Gastroesophageal sphincter (tissue), 4 donors: Measurements from ENCODE around the gene NRXN2. TPM values are rescaled to one million over a fixed set of nuclear protein-coding genes. Genes with fewer than 3 reads are reported as not detected.

ENCODE experiments used
- ATAC-seq: fragments of 150-250 bp; one replicate; pipeline ENCODE4 v1.9.1; 2016; ENCODE audit warnings: mild to moderate bottlenecking, moderate library complexity
- H3K27ac ChIP-seq, 4 donors: fragments of 200-600 bp; sonication (generic) in 3 of 4; 1 replicate in 3 of 4; 2 replicates in 1 of 4; pipeline ENCODE4 v1.5.1; 2016 to 2019
- H3K27me3 ChIP-seq: fragments of 200-600 bp; sonication (generic); one replicate; pipeline ENCODE4 v1.5.1; 2019
- H3K36me3 ChIP-seq, 2 donors: fragments of 200-600 bp; sonication (generic); one replicate each; pipeline ENCODE4 v1.5.1; 2019; ENCODE audit warnings: control low read depth in 1 of 2
- H3K4me1 ChIP-seq, 3 donors: fragments of 200-600 bp; sonication (generic); 1 replicate in 2 of 3; 2 replicates in 1 of 3; pipeline ENCODE4 v1.5.1; 2016 to 2019; ENCODE audit warnings: control low read depth in 2 of 3
- H3K4me3 ChIP-seq, 2 donors: fragments of 200-600 bp; sonication (generic); one replicate each; pipeline ENCODE4 v1.5.1; 2019; ENCODE audit warnings: mild to moderate bottlenecking in 1 of 2, moderate library complexity in 1 of 2
- H3K9me3 ChIP-seq, 3 donors: fragments of 200-600 bp; sonication (generic); one replicate each; pipeline ENCODE4 v1.5.1; 2017 to 2019; ENCODE audit warnings: control low read depth in 2 of 3
- EP300 ChIP-seq: sonication (generic); formaldehyde crosslinking; IDR thresholded peaks from one replicate; pipeline ENCODE4 v1.6.1; 2017; ENCODE audit warnings: antibody characterized with exemption, mild to moderate bottlenecking
- POLR2A ChIP-seq, 2 donors: fragments of 450-650 bp; IDR thresholded peaks; one replicate each; pipeline ENCODE4 v1.6.1; 2017; ENCODE audit warnings: antibody characterized with exemption in 2 of 2, mild to moderate bottlenecking in 2 of 2, moderate library complexity in 1 of 2
- POLR2AphosphoS5 ChIP-seq: sonication (generic); formaldehyde crosslinking; IDR thresholded peaks from one replicate; pipeline ENCODE4 v1.6.1; 2017; ENCODE audit warnings: antibody characterized with exemption
- WGBS, 2 donors: methylation state at CpG; one replicate each; pipeline ENCODE4 v1.1.5; 2018; ENCODE audit warnings: low coverage in 1 of 2; 5-methylcytosine and 5-hydroxymethylcytosine counted together
- total RNA-seq, 4 donors: library from RNA; depleted of rRNA; stranded (reverse); fragments of >200 nt; gene quantifications; one replicate each; pipeline ENCODE4 v1.1.0, GENCODE V29; 2016
- TF ChIP-seq, protein P1 (sequence below), 4 experiments: fragments of 200-600 bp in 2 of 4; fragments of 450-650 bp in 2 of 4; sonication (generic) in 1 of 4; IDR thresholded peaks; one replicate each; pipeline ENCODE4 v1.5.1; 2017 to 2019; ENCODE audit warnings: antibody characterized with exemption in 4 of 4, mild to moderate bottlenecking in 2 of 4, moderate library complexity in 2 of 4

NRXN2 gene
- total RNA-seq, 4 donors from 2014 or later: 3.4 to 25.4 (median 5.0) TPM

DNA sequence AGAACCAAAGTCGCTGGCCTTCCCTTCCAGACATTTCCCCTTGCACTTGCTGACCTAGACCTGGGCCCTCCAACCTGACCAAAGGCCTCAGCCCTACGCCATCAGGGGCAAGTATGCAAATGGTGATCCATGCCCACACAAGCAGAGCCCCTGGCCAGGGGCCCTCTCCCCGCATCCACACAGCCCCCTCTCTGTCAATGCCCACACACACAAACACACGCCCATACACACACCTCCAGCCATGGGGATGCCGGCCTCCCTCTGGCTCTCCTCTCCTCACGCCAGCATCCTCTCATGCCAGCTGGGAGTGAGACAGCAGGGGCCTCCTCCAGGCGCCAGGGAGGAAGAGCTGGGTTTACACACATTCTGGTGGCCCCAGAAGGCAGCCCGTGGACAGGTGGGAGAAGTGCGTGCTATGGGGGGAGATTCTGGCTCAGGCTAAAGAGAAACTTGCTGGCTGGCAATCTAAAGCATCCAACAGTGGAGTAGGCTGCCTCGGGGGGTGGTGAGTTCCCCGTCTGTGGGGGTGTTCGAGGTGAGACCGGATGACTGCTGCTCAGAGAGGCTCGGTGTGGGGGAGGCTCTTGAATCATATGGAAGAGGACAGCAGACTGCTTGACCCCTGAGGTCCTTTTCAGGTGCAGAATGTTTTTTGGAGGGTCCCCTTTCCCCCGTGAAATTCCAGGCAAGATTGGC is 4.8 kb downstream of the NRXN2 start:
- Histone ChIP-seq H3K36me3 (no peaks in the 10 kb centered on the region), H3K9me3 (no peaks in the 10 kb centered on the region), H3K4me1 (peaks cover 0 to 7% (median 0%) of the 10 kb centered on the region in 3 donors), H3K4me3 (no peak overlapping the region), H3K27me3 (peaks cover 98% of the 10 kb centered on the region), H3K27ac (no peak overlapping the region)
- no peak for ATAC-seq
- 75 to 100% methylated on average over 2 to 9 of the region's 15 CpGs for WGBS, 2 donors
- TF ChIP-seq EP300 (no peak), POLR2A (IDR thresholded peaks at IDR 0.05) (no peak), POLR2AphosphoS5 (no peak)
- TF ChIP-seq, protein P1, sequence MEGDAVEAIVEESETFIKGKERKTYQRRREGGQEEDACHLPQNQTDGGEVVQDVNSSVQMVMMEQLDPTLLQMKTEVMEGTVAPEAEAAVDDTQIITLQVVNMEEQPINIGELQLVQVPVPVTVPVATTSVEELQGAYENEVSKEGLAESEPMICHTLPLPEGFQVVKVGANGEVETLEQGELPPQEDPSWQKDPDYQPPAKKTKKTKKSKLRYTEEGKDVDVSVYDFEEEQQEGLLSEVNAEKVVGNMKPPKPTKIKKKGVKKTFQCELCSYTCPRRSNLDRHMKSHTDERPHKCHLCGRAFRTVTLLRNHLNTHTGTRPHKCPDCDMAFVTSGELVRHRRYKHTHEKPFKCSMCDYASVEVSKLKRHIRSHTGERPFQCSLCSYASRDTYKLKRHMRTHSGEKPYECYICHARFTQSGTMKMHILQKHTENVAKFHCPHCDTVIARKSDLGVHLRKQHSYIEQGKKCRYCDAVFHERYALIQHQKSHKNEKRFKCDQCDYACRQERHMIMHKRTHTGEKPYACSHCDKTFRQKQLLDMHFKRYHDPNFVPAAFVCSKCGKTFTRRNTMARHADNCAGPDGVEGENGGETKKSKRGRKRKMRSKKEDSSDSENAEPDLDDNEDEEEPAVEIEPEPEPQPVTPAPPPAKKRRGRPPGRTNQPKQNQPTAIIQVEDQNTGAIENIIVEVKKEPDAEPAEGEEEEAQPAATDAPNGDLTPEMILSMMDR (IDR thresholded peaks at IDR 0.05): no peak

DNA sequence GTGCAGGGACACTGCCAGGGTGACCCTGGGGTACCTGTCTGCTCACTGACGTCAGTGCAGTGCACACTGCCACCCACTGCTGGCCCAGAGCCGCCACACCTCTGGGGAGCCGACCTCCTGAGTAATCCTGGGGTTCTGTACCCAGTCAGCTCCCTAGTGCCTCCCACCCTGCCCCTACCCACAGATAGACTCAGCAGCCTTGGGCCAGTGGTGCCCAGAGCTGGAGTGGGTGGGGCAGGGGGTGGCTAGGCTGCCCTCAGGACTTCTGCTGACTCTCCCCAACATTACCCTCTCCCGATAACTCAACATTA is 5.8 kb downstream of the NRXN2 start:
- no peak for ATAC-seq
- TF ChIP-seq, protein P1 (IDR thresholded peaks at IDR 0.05): no peak
- TF ChIP-seq POLR2AphosphoS5: no peak
- TF ChIP-seq POLR2A (IDR thresholded peaks at IDR 0.05): no peak
- no peak for TF ChIP-seq EP300
- no peaks in the 10 kb centered on the region for H3K36me3 ChIP-seq
- H3K27me3 ChIP-seq: peaks cover 100% of the 10 kb centered on the region
- 100% methylated on average over 1 of the region's 4 CpGs; no CpG with 5 or more reads in 1 of the 2 donors for WGBS, 2 donors
- no peak overlapping the region for H3K4me3 ChIP-seq
- H3K27ac ChIP-seq: no peak overlapping the region
- peaks cover 0 to 17% (median 0%) of the 10 kb centered on the region in 3 donors for H3K4me1 ChIP-seq
- H3K9me3 ChIP-seq: no peaks in the 10 kb centered on the region

DNA sequence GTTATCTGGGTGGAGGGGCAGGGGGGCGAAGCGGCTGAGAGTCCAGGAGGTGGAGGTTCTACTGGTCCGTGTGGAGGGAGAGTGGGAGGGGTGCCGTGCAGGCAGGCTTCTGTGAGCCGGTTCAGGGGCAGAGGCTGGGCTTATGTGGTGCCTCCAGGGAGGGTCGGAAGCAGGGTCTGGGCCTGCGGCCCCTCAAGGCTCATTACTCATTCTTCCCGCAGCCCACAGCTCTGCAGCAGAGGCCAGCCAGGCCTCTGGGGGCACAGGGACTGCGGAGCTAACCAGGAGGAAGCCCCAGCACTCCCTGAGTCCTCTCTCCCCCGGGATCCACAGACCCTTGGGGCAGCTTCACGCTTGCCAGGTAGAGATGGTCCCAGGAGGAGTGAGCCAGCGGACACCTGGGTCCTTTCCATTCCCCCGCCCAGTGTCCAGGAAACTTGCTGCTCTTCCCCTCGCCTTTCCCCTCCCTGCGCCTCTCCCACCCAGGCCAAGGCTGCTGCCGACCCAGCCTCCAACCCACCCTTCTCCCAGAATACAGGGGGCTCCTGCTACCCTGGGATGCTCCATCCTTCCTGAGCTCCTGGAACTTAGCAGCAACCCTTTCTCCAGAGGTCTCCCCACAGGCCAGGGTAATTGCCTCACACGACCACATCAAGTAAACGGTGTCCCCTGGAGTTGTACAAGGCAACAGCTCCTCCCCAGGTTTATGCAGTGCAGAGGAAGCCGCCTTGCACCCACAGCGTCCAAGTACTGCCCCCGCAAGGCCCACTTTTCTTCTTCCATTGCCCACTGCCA is 6.3 kb downstream of the NRXN2 start:
- 18 to 36% methylated on average over 3 to 8 of the region's 21 CpGs for WGBS, 2 donors
- TF ChIP-seq POLR2A (IDR thresholded peaks at IDR 0.05) (no peak), EP300 (no peak), POLR2AphosphoS5 (no peak)
- TF ChIP-seq, protein P1 (IDR thresholded peaks at IDR 0.05): no peak
- Histone ChIP-seq H3K36me3 (no peaks in the 10 kb centered on the region), H3K9me3 (no peaks in the 10 kb centered on the region), H3K4me1 (peaks cover 0 to 21% (median 0%) of the 10 kb centered on the region in 3 donors), H3K27ac (no peak overlapping the region), H3K27me3 (peaks cover 100% of the 10 kb centered on the region), H3K4me3 (no peak overlapping the region)
- ATAC-seq: no peak

DNA sequence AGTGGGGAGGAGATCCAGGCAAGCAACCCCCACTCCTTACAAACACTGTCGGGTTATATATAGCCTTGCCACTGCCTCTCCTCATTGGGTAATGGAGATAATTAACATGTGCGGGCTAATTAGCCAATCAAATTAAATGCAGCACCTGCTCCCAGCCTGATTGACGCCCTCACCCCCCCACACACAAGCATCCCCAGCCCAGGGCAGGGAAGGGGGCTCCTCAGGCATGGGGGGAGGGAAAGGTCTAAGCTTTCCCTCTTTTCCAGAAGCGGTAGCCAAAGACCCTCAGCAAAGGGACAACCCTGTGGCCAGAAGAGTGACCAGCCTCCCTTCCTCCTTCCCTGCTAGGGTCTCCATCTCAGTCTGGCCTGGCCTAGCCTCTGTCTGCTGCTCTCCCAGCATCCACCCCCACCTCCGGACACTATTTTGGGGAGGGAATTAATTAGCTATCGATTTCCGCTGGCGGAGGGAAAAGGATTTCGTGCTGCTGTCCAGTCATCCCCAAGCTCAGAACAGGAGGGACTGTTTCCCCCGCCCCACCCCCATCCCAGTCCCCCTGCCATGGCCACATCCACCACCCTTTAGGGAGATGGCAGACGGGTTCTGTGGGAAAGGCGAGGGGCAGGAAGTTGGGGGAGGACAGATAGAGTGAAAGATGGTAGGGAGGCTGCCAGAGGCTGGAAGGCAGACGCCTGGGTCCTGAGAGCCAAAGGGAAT is 7.1 kb downstream of the NRXN2 start:
- 20% methylated on average over 5 of the region's 13 CpGs; no CpG with 5 or more reads in 1 of the 2 donors for WGBS, 2 donors
- no peaks in the 10 kb centered on the region for H3K36me3 ChIP-seq
- H3K27ac ChIP-seq: no peak overlapping the region
- peaks cover 0 to 28% (median 0%) of the 10 kb centered on the region in 3 donors for H3K4me1 ChIP-seq
- no peak overlapping the region for H3K4me3 ChIP-seq
- peaks cover 100% of the 10 kb centered on the region for H3K27me3 ChIP-seq
- ATAC-seq: no peak
- H3K9me3 ChIP-seq: no peaks in the 10 kb centered on the region
- TF ChIP-seq POLR2A (IDR thresholded peaks at IDR 0.05): no peak
- no peak for TF ChIP-seq EP300
- TF ChIP-seq POLR2AphosphoS5: no peak

DNA sequence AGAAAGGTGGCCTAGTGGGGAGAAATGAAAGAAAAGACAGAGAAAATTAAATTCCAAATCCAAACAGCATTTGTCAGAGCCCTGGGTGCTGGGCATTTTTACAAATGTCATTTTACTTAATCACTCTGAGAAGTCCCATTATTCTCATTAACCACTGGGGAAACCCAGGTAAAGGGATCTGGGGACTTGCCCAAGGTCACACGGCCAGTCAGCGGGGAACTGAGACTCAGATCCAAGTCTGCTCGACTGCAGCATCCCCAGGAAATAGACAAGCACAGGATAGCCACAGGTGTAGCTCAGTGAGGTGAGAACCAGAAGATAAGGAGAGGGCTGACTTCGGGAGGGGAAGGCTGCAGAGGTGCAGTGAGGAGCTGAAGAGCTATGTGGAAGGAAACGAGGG is 7.9 kb downstream of the NRXN2 start:
- H3K4me1 ChIP-seq: peaks cover 0 to 28% (median 0%) of the 10 kb centered on the region in 3 donors
- 63% methylated on average over 5 of the region's 5 CpGs; no CpG with 5 or more reads in 1 of the 2 donors for WGBS, 2 donors
- ATAC-seq: no peak
- H3K9me3 ChIP-seq: no peaks in the 10 kb centered on the region
- no peaks in the 10 kb centered on the region for H3K36me3 ChIP-seq
- H3K27ac ChIP-seq: no peak overlapping the region
- TF ChIP-seq EP300 (no peak), POLR2AphosphoS5 (no peak), POLR2A (IDR thresholded peaks at IDR 0.05) (no peak)
- TF ChIP-seq, protein P1 (IDR thresholded peaks at IDR 0.05): no peak
- H3K4me3 ChIP-seq: no peak overlapping the region
- H3K27me3 ChIP-seq: peaks cover 100% of the 10 kb centered on the region
